A204.1 (cell line): ENCODE measurements around the gene MPC1L.
"Not testable (repeated sequence)": the region's sequence is repeated elsewhere in the genome, so short reads cannot be mapped to it uniquely, and the experiment has no call there.

Experiments
- FAIRE-seq: peaks from 2 replicates; lab custom pipeline; 2012; peaks lifted over from hg19 to GRCh38; lab: Jason Lieb, UNC

MPC1L gene

GRCh38 chrX:40623139-40623536 lies at the start of gene MPC1L:
TSS of gene MPC1L (plus strand) at chrX:40623428. CDS start at chrX:40623566, 138 bp downstream.
- no peak for FAIRE-seq

GRCh38 chrX:40573763-40574162 lies 49.5 kb upstream of the MPC1L start:
- FAIRE-seq, result no peak

- FAIRE-seq, result not testable (repeated sequence)
These were observed 47.8 kb upstream of the MPC1L start for GRCh38 chrX:40575411-40575810.

- FAIRE-seq, result no peak
These were observed 46.9 kb upstream of the MPC1L start for GRCh38 chrX:40576291-40576690.

GRCh38 chrX:40578039-40578695 lies 45.1 kb upstream of the MPC1L start:
- no peak for FAIRE-seq

- FAIRE-seq, result no peak
These were observed 44.1 kb upstream of the MPC1L start for GRCh38 chrX:40579141-40579540.

GRCh38 chrX:40579900-40580536 lies 43.2 kb upstream of the MPC1L start:
- FAIRE-seq, result no peak

- FAIRE-seq, result peak; percentile 98
These were observed 42.5 kb upstream of the MPC1L start, which contains the start of gene ATP6AP2 for GRCh38 chrX:40580537-40581335. TSS of gene ATP6AP2 (plus strand) at chrX:40580970. CDS start at chrX:40581066, 96 bp downstream.

- FAIRE-seq, result no peak
These were observed 41.8 kb upstream of the MPC1L start for GRCh38 chrX:40581336-40581920.

- FAIRE-seq, result not testable (repeated sequence)
These were observed 41.0 kb upstream of the MPC1L start for GRCh38 chrX:40582178-40582577.

GRCh38 chrX:40582811-40583210 lies 40.4 kb upstream of the MPC1L start:
- FAIRE-seq, result no peak

GRCh38 chrX:40587623-40588022 lies 35.6 kb upstream of the MPC1L start:
- not testable (repeated sequence) for FAIRE-seq

GRCh38 chrX:40589616-40590321 lies 33.5 kb upstream of the MPC1L start:
- FAIRE-seq, result not testable (repeated sequence)

- FAIRE-seq, result no peak
These were observed 19.8 kb upstream of the MPC1L start for GRCh38 chrX:40603446-40603845.

GRCh38 chrX:40607381-40607780 lies 15.8 kb upstream of the MPC1L start:
- FAIRE-seq, result no peak

- FAIRE-seq, result no peak
These were observed 10.7 kb upstream of the MPC1L start for GRCh38 chrX:40612511-40612910.

GRCh38 chrX:40615976-40616375 lies 7.3 kb upstream of the MPC1L start:
- no peak for FAIRE-seq

GRCh38 chrX:40617566-40617965 lies 5.7 kb upstream of the MPC1L start:
- no peak for FAIRE-seq

- no peak for FAIRE-seq
These were observed 619 bp upstream of the MPC1L start for GRCh38 chrX:40622479-40623138.

- FAIRE-seq, result no peak
These were observed 437 bp downstream of the MPC1L start for GRCh38 chrX:40623665-40624064.

- FAIRE-seq, result no peak
These were observed 2.1 kb downstream of the MPC1L start for GRCh38 chrX:40625294-40625693.

- no peak for FAIRE-seq
These were observed 5.3 kb downstream of the MPC1L start for GRCh38 chrX:40628506-40628905.
